Subcutaneous preadipocyte (primary cell): ENCODE data around the gene CASTOR2. TPM values are rescaled to one million over a fixed set of nuclear protein-coding genes. Genes with fewer than 3 reads are reported as not detected.

Experiments
- total RNA-seq: library from RNA; depleted of rRNA; stranded (reverse); fragments of >200 nt; gene quantifications from 2 replicates; pipeline ENCODE4 v1.2.3, GENCODE V29; 2012

CASTOR2 gene
- 8.4 and 9.9 TPM in 2 replicates for total RNA-seq

GRCh38 chr7:74964511-74965119 is at the start of gene CASTOR2:
Gene CASTOR2 (plus strand): TSS chr7:74964705. CDS start chr7:74964986, 281 bp downstream.

Other genes with a start within 250 kb of the CASTOR2 start
- not detected in 2 replicates for gene NCF1, start 190.7 kb upstream of the CASTOR2 start, total RNA-seq
- gene GTF2IRD2, start 113.1 kb upstream of the CASTOR2 start, total RNA-seq: 2.2 and 3.5 TPM in 2 replicates
- 37.8 and 38.9 TPM in 2 replicates for gene RCC1L, start 109.1 kb downstream of the CASTOR2 start, total RNA-seq
- gene GTF2IRD2B, start 127.9 kb downstream of the CASTOR2 start, total RNA-seq: 4.7 and 9.6 TPM in 2 replicates